GM23338 (cell line): ENCODE results near the gene CIAO2A. TPM values are rescaled to one million over a fixed set of nuclear protein-coding genes. Genes with fewer than 3 reads are reported as not detected.

Experiments
- ATAC-seq: fragments of 200-7000 bp; cut with Tn5 transposase; 3 replicates; pipeline ENCODE4 v1.9.1; 2020
- DNase-seq: peaks from one replicate; pipeline ENCODE4 v3.0.0-alpha.2; 2015; ENCODE audit warnings: low spot score
- H2AFZ ChIP-seq: fragments of 200-600 bp; sonication (generic); 2 replicates; pipeline ENCODE4 v1.8.0; 2016; ENCODE audit warnings: antibody characterized with exemption, mild to moderate bottlenecking, moderate library complexity
- H3F3A ChIP-seq: fragments of 200-600 bp; sonication (generic); replicated peaks from 2 replicates; pipeline ENCODE4 v1.8.0; 2017; ENCODE audit warnings: antibody characterized with exemption, mixed run types, low read depth
- H3K27ac ChIP-seq: fragments of 200-600 bp; sonication (generic); 2 replicates; pipeline ENCODE4 v1.6.1; 2016; ENCODE audit warnings: low read depth
- H3K27me3 ChIP-seq: fragments of 200-600 bp; sonication (generic); 2 replicates; pipeline ENCODE4 v1.8.0; 2016; ENCODE audit warnings: mild to moderate bottlenecking, mixed run types, moderate library complexity; ENCODE audit not compliant: insufficient read depth
- H3K36me3 ChIP-seq: fragments of 200-600 bp; sonication (generic); 2 replicates; pipeline ENCODE4 v1.8.0; 2016; ENCODE audit warnings: mild to moderate bottlenecking; ENCODE audit not compliant: insufficient read depth
- H3K4me1 ChIP-seq: fragments of 200-600 bp; sonication (generic); 2 replicates; pipeline ENCODE4 v1.8.0; 2016; ENCODE audit warnings: mild to moderate bottlenecking, moderate library complexity; ENCODE audit not compliant: insufficient read depth
- H3K4me2 ChIP-seq: fragments of 200-600 bp; sonication (generic); 2 replicates; pipeline ENCODE4 v1.7.1; 2017; ENCODE audit warnings: mixed run types
- H3K4me3 ChIP-seq: fragments of 200-600 bp; sonication (generic); 2 replicates; pipeline ENCODE4 v1.6.1; 2016; ENCODE audit warnings: mixed run types
- H3K79me2 ChIP-seq: fragments of 200-600 bp; sonication (generic); replicated peaks from 2 replicates; pipeline ENCODE4 v1.8.0; 2017; ENCODE audit warnings: mild to moderate bottlenecking; ENCODE audit not compliant: insufficient read depth
- H3K9me2 ChIP-seq: fragments of 200-600 bp; sonication (generic); 2 replicates; pipeline ENCODE4 v1.8.0; 2017; ENCODE audit not compliant: insufficient read depth
- H4K20me1 ChIP-seq: fragments of 200-600 bp; sonication (generic); replicated peaks from 2 replicates; pipeline ENCODE4 v1.8.0; 2017; ENCODE audit warnings: mild to moderate bottlenecking; ENCODE audit not compliant: insufficient read depth
- H3K27ac Mint-ChIP-seq: 2 replicates; pipeline ENCODE4 v1.8.0; 2020; ENCODE audit warnings: inconsistent platforms, mild to moderate bottlenecking, moderate library complexity, mixed read lengths
- H3K27me3 Mint-ChIP-seq: 3 replicates; pipeline ENCODE4 v1.8.0; 2022; ENCODE audit warnings: low read depth, mild to moderate bottlenecking, moderate library complexity, mixed read lengths, inconsistent platforms; ENCODE audit not compliant: insufficient read depth, poor library complexity
- H3K36me3 Mint-ChIP-seq: 3 replicates; pipeline ENCODE4 v1.8.0; 2021; ENCODE audit warnings: low read depth, mild to moderate bottlenecking, inconsistent platforms, moderate library complexity, mixed read lengths
- H3K4me1 Mint-ChIP-seq: 3 replicates; pipeline ENCODE4 v1.8.0; 2020; ENCODE audit warnings: mild to moderate bottlenecking, inconsistent platforms, mixed read lengths
- H3K4me3 Mint-ChIP-seq: 3 replicates; pipeline ENCODE4 v1.8.0; 2021; ENCODE audit warnings: moderate library complexity, mild to moderate bottlenecking, inconsistent platforms, mixed read lengths
- H3K9me3 Mint-ChIP-seq: 3 replicates; pipeline ENCODE4 v1.8.0; 2020; ENCODE audit warnings: moderate library complexity, mild to moderate bottlenecking, inconsistent platforms, mixed read lengths
- CREB1 ChIP-seq: fragments of 250-450 bp; sonication (Bioruptor Pico); IDR thresholded peaks from 2 replicates; pipeline ENCODE4 v1.5.0; 2020; ENCODE audit warnings: low read depth, mild to moderate bottlenecking, moderate library complexity
- CTCF ChIP-seq, 2 experiments: fragments of 200-600 bp in 1 of 2; sonication (generic) in 1 of 2; conservative IDR thresholded peaks; 2 replicates each; pipeline versions ENCODE4 v1.5.1 to v1.6.1; 2016 to 2017; ENCODE audit warnings: antibody characterized with exemption in 2 of 2, low read depth in 2 of 2, mild to moderate bottlenecking in 2 of 2, moderate library complexity in 1 of 2
- ETS1 ChIP-seq: IDR thresholded peaks from 2 replicates; pipeline ENCODE4 v1.6.1; 2016; ENCODE audit warnings: antibody characterized with exemption
- EZH2 ChIP-seq: fragments of 200-600 bp; sonication (generic); IDR thresholded peaks from one replicate; pipeline ENCODE4 v1.8.0; 2017; ENCODE audit warnings: antibody characterized with exemption, mild to moderate bottlenecking, low read depth; ENCODE audit not compliant: unreplicated experiment
- EZH2phosphoT487 ChIP-seq: fragments of 200-600 bp; sonication (generic); IDR thresholded peaks from one replicate; pipeline ENCODE4 v1.8.1; 2018; ENCODE audit warnings: antibody characterized with exemption; ENCODE audit not compliant: unreplicated experiment
- JUNB ChIP-seq: IDR thresholded peaks from one replicate; pipeline ENCODE4 v1.6.1; 2016; ENCODE audit warnings: antibody characterized with exemption; ENCODE audit not compliant: unreplicated experiment
- POLR2AphosphoS5 ChIP-seq: IDR thresholded peaks from 2 replicates; pipeline ENCODE4 v1.6.1; 2016; ENCODE audit warnings: antibody characterized with exemption, low read depth
- REST ChIP-seq: IDR thresholded peaks from one replicate; pipeline ENCODE4 v1.6.1; 2018; ENCODE audit warnings: antibody characterized with exemption; ENCODE audit not compliant: unreplicated experiment
- ZNF114 ChIP-seq: fragments of 250-450 bp; sonication (Bioruptor Pico); IDR thresholded peaks from 2 replicates; pipeline ENCODE4 v1.5.0; 2020; ENCODE audit warnings: mild to moderate bottlenecking, moderate library complexity
- ZNF331 ChIP-seq: fragments of 250-450 bp; sonication (Bioruptor Pico); IDR thresholded peaks from 2 replicates; pipeline ENCODE4 v1.5.0; 2020; ENCODE audit warnings: low read depth, mild to moderate bottlenecking, moderate library complexity
- ZNF462 ChIP-seq: fragments of 250-450 bp; sonication (Bioruptor Pico); IDR thresholded peaks from 2 replicates; pipeline ENCODE4 v1.5.0; 2020; ENCODE audit warnings: mild to moderate bottlenecking, moderate library complexity
- polyA plus RNA-seq: library from polyadenylated mRNA; unstranded; fragments of >200 nt; fragmentation: Nextera tagmentation; extraction: Ambion mirVana; gene quantifications from 2 replicates; pipeline ENCODE4 v1.2.1, GENCODE V29; 2016
- total RNA-seq: library from RNA; depleted of rRNA; stranded (reverse); fragments of >200 nt; shearing (Covaris generic); gene quantifications from 2 replicates; pipeline ENCODE4 v1.2.3, GENCODE V29; 2014

Gene CIAO2A
- total and polyA plus RNA-seq, 2 experiments from 2014 or later, result 132 to 318 TPM

- no peak for TF ChIP-seq REST
- no peak for TF ChIP-seq CTCF (conservative IDR thresholded peaks at IDR 0.05; ENCODE audit: low read depth in 2 of 2)
- TF ChIP-seq JUNB, result no peak
- TF ChIP-seq ZNF331 (CRISPR knock-in tag), result no peak
- no peak for TF ChIP-seq ETS1
- no peak for TF ChIP-seq EZH2
Observed at GRCh38 chr15:64131547-64131946, 37.9 kb upstream of the CIAO2A start (continued).

- ATAC-seq (no peak), DNase-seq (no peak)
- H2AFZ ChIP-seq, result no peak overlapping the region
- no peak overlapping the region for H3K4me2 ChIP-seq
- H3K4me3 ChIP-seq, result no peak overlapping the region
- peaks cover 4% of the 10 kb centered on the region for H3K27me3 Mint-ChIP-seq
- H3K27ac ChIP-seq, result no peak overlapping the region
- H3F3A ChIP-seq, result 0 out of 2 replicates have a peak, but pooled peaks cover 6% of the 10 kb centered on the region
- no peaks in the 10 kb centered on the region for H3K4me1 Mint-ChIP-seq
- H3K9me2 ChIP-seq, result no peaks in the 10 kb centered on the region
- H3K4me1 ChIP-seq, result no peaks in the 10 kb centered on the region
- H3K4me3 Mint-ChIP-seq, result no peak overlapping the region
- H4K20me1 ChIP-seq, result no peaks in the 10 kb centered on the region; the same call in 1 of the 2 replicates
- no peaks in the 10 kb centered on the region for H3K9me3 Mint-ChIP-seq
- no peaks in the 10 kb centered on the region for H3K79me2 ChIP-seq
- no peak overlapping the region for H3K27ac Mint-ChIP-seq
- H3K36me3 ChIP-seq, result peaks cover 30% of the 10 kb centered on the region
- no peaks in the 10 kb centered on the region for H3K27me3 ChIP-seq
- peaks cover 68% of the 10 kb centered on the region for H3K36me3 Mint-ChIP-seq
- TF ChIP-seq ZNF462, result no peak
- TF ChIP-seq EZH2phosphoT487, result no peak
- no peak for TF ChIP-seq ZNF114
- TF ChIP-seq POLR2AphosphoS5, result no peak
- TF ChIP-seq CREB1 (CRISPR knock-in tag), result no peak
- no peak for TF ChIP-seq EZH2
Observed at GRCh38 chr15:64130159-64130558, 36.5 kb upstream of the CIAO2A start.
